NCI-H2029 (cell line): ENCODE data around the gene KCNAB1.

ENCODE experiments used
- DNase-seq: peaks from one replicate; lab custom pipeline; 2025; lab: John Stamatoyannopoulos, UW

KCNAB1 gene

GRCh38 chr3:156317462-156318074 is 197.2 kb downstream of the KCNAB1 start:
- no peak for DNase-seq

- no peak for DNase-seq
Observed at GRCh38 chr3:156321945-156322344, 201.6 kb downstream of the KCNAB1 start.

- DNase-seq, result no peak
Observed at GRCh38 chr3:156323466-156323865, 203.1 kb downstream of the KCNAB1 start.

DNA sequence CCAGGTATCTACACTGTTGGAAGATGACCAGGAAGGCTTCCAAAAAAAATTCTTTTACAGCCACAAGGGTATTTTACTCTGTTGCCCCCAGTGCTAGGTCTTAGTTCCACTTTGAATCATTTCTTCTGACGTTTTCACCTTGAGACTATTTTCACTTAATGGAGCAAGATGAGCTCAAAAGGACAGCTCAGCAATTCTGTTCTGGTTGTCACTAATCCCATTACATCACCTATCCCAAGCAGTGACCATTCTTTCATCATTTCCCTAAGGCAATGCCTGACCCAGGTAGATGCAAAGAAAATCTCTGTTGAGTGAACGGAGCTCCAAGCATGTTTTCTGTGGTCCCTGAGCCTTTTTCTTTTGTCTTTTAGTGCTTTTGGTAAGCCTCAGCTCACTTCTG is 210.0 kb downstream of the KCNAB1 start:
- no peak for DNase-seq

GRCh38 chr3:156332304-156332703 is 211.9 kb downstream of the KCNAB1 start:
- no peak for DNase-seq

- DNase-seq, result no peak
Observed at GRCh38 chr3:156334841-156335545, 214.6 kb downstream of the KCNAB1 start.

DNA sequence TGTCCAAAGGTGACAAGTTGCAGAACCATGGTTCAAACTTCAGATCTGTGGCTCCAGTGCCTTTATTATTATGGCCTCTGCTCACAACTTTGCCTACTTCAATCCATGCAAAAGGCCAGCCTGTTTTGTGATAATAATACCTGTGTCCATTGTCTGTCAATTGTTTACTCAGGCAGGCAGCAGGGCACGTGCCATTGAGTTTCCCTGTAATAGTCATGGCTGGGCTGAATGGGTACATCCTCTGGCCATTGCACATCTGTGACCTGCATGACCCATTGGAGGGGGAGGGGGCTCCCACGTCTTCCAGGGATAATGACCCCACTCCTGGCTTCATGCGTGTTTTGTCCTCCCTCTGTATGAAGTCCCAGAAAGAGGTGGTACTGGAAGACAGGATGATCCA is 219.1 kb downstream of the KCNAB1 start:
- DNase-seq, result no peak

- no peak for DNase-seq
Observed at GRCh38 chr3:156341332-156341731, 221.0 kb downstream of the KCNAB1 start.

GRCh38 chr3:156341831-156342416 is 221.5 kb downstream of the KCNAB1 start:
- no peak for DNase-seq

DNA sequence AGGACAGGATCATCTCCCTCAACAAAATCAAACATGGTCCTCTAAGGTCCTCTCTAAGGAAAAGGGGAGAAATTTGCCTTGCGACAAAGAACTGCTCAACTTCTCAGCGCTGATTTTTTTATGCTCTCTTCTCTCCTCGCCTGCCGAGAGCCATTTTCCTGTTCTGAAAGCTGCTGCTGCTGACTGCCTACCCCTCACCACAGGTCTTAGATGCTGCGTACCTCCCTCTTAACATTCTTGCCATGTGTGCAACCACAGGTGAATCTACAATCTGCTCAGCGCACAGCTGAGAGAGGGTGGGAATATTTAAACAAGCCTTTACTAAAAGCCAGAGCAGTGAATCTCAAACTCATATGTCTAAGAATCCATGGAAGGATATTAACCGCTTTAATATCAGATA is 223.8 kb downstream of the KCNAB1 start:
- DNase-seq, result no peak

DNA sequence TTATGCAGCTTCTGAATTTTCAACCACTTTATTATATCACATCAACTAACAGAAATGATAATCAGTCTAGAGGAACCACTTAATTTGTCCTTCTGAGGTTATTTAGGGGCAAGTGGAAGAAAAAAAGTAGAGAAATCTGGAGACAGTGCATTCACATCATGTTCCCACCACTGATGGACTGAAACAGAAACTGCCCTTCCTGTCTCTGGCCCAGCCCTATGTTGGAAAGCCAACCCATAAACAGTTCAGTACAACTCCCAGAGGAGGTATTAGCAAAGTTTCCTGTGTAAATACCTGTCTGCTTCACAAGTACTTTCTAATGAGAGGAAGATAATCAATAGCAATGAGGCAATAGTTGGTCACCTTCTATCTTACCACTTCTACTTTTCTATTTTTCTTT is 228.7 kb downstream of the KCNAB1 start:
- no peak for DNase-seq

GRCh38 chr3:156349978-156350377 is 229.6 kb downstream of the KCNAB1 start:
- DNase-seq, result no peak

- no peak for DNase-seq
Observed at GRCh38 chr3:156350781-156351180, 230.4 kb downstream of the KCNAB1 start.

DNA sequence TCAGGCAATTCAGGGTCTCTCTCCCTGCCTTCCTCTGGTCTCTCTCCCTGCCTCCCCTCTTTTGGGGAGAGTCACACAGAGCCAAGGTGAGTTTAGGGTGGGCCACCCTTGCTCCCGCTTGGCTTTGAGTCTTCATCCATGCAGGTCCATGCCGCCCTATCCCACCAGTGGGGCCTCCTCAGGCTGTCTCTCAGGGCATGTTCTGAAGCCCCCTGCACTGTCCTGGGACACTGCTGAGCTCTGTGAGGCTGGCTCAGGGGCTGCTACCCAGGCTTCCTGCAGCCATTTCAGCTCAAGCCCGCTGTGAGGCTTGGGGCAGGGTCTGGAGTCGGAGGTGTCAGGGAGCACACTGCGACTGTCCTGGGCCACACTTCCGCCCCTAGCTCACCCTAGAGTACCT is 231.4 kb downstream of the KCNAB1 start:
- no peak for DNase-seq

- DNase-seq, result no peak
Observed at GRCh38 chr3:156352728-156353127, 232.3 kb downstream of the KCNAB1 start.

GRCh38 chr3:156353563-156353962 is 233.2 kb downstream of the KCNAB1 start:
- DNase-seq, result no peak

- DNase-seq, result no peak
Observed at GRCh38 chr3:156356537-156357363, 236.4 kb downstream of the KCNAB1 start.

DNA sequence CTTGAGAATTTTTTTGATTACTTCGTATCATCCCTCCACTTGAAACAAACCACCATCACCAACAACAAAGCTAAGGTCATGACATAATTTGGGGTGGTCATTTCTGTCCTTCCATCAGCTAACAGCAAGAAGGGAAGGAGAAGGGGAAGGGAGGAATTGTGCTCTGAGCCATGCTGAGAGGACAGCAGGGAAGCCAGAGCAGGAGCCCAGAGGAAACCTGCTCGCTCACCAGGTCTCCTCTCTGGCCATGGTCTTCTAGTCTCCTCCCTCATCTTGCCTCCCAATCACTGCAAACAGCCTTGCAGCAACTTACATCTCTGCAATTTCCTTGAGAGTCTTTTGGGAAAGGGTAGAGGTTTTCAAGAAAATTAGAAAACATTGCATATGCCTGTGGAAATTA is 237.9 kb downstream of the KCNAB1 start:
- no peak for DNase-seq

DNA sequence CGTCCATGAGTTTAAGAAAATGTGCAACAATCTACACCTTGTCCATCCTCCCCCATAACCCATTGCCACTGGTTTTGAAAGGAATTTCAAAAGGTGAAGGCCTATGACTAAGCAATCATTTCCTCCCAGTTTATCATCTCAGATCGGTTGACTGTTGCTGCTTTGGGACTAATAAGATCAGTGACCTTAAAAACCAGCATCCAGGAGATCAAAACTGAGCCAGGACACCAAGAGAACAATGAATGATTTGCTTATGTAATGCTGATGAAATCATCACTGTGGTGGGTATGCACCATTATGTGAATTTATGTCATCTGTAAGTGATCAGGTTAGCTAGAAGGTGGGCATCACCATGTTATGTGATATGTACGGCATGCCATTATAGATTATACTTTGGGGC is 239.0 kb downstream of the KCNAB1 start:
- DNase-seq, result no peak

DNA sequence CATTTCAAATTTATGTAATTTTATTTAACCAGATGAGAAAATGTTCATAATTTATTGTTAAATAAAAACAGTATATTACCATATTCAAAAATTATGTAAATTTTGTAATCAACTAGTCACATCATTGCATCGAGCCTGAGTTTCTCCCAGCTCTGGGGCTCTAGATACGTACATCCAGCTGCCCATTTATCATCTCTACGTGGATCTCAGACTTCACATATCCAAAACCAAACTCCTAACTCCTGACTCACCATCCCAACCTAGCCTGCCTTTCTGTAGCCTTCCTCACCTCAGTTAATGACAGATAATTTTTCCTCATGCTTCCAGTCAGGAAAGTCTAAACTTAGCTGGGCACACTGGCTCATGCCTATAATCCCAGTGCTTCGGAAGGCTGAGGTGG is 239.7 kb downstream of the KCNAB1 start:
- no peak for DNase-seq

DNA sequence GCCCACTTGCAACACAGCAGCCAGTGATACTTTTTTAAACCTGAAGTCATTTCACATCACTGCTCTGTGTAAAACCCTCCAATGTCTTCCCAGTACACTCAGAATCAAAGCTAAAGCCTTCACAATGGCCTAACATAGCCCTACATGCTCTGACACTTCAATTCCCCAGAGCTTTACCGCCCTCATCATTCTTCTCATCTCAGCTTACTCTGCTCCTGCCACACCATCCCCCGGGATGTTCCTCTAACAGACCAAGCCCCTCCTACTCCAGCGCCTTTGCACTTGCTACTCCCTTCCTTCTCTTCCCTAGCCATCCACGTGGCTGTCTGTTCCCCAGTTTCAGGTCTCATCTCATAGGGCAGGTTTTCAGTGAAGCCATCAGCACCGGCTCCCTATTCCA is 240.6 kb downstream of the KCNAB1 start:
- no peak for DNase-seq

GRCh38 chr3:156366559-156366958 is 246.2 kb downstream of the KCNAB1 start:
- no peak for DNase-seq

DNA sequence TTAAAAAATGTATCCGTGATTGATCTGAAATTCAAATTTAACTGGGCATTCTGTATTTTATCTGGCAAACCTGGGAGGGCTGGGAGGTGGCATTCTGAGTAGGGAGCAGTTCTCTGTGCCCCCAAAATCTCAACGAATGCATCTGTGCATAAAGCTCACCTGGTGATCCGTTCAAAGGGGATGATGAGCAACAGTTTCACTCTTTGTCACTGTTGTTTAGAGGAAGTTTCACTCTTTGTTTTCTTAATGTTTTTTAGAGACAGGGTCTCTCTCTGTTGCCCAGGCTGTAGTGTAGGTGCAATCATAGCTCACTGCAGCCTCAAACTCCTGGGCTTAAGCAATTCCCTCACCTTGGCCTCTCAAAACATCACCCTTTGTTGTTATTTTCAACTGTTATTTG is 247.8 kb downstream of the KCNAB1 start:
- no peak for DNase-seq
